Breast epithelium (tissue), 4 donors: ENCODE data around the gene TMED8. TPM values are rescaled to one million over a fixed set of nuclear protein-coding genes. Genes with fewer than 3 reads are reported as not detected.

Source experiments
- DNase-seq, 2 donors: peaks; one replicate each; pipeline ENCODE4 v3.0.0-alpha.2; 2019; ENCODE audit warnings: low spot score in 2 of 2
- H3K27ac ChIP-seq, 2 donors: fragments of 200-600 bp; sonication (generic) in 1 of 2; one replicate each; pipeline ENCODE4 v1.5.1; 2016 to 2019; ENCODE audit warnings: mild to moderate bottlenecking in 1 of 2
- H3K27me3 ChIP-seq, 2 donors: fragments of 200-600 bp; sonication (generic) in 1 of 2; one replicate each; pipeline versions ENCODE4 v1.5.1 to v1.6.0; 2017 to 2019; ENCODE audit warnings: control low read depth in 1 of 2, mild to moderate bottlenecking in 1 of 2
- H3K36me3 ChIP-seq: fragments of 200-600 bp; one replicate; pipeline ENCODE4 v1.5.1; 2019
- H3K4me1 ChIP-seq, 2 donors: fragments of 200-600 bp; sonication (generic); one replicate each; pipeline ENCODE4 v1.5.1; 2016 to 2019; ENCODE audit warnings: control low read depth in 1 of 2
- H3K4me3 ChIP-seq, 3 donors: fragments of 200-600 bp; sonication (generic); 1 replicate in 2 of 3; 2 replicates in 1 of 3; pipeline ENCODE4 v1.5.1; 2016 to 2019; ENCODE audit warnings: mild to moderate bottlenecking in 3 of 3, moderate library complexity in 2 of 3
- H3K9me3 ChIP-seq, 2 donors: fragments of 200-600 bp; sonication (generic) in 1 of 2; one replicate each; pipeline ENCODE4 v1.5.1; 2016 to 2019; ENCODE audit warnings: control low read depth in 1 of 2
- POLR2A ChIP-seq: fragments of 450-650 bp; IDR thresholded peaks from one replicate; pipeline ENCODE4 v1.6.1; 2016; ENCODE audit warnings: antibody characterized with exemption, mild to moderate bottlenecking, moderate library complexity
- POLR2AphosphoS5 ChIP-seq, 3 donors: sonication (generic); formaldehyde crosslinking; IDR thresholded peaks; one replicate each; pipeline ENCODE4 v1.6.1; 2017; ENCODE audit warnings: antibody characterized with exemption in 3 of 3
- intact Hi-C: fragments of 100-400 bp; cut with DNase I; formaldehyde crosslinking; loops from one replicate; pipeline ENCODE4 v1.15.1; 2023; ENCODE audit warnings: low total_unique reads
- total RNA-seq, 3 donors: library from RNA; depleted of rRNA; stranded (reverse); fragments of >200 nt; gene quantifications; one replicate each; pipeline ENCODE4 v1.1.0, GENCODE V29; 2016
- TF ChIP-seq, protein P1 (sequence below), 3 donors: fragments of 450-650 bp; IDR thresholded peaks; one replicate each; pipeline ENCODE4 v1.5.1; 2016 to 2017; ENCODE audit warnings: antibody characterized with exemption in 3 of 3, mild to moderate bottlenecking in 3 of 3, moderate library complexity in 3 of 3

The TMED8 gene
- total RNA-seq, 3 donors from 2014 or later: 9.4 to 16.0 (median 14.4) TPM

DNA sequence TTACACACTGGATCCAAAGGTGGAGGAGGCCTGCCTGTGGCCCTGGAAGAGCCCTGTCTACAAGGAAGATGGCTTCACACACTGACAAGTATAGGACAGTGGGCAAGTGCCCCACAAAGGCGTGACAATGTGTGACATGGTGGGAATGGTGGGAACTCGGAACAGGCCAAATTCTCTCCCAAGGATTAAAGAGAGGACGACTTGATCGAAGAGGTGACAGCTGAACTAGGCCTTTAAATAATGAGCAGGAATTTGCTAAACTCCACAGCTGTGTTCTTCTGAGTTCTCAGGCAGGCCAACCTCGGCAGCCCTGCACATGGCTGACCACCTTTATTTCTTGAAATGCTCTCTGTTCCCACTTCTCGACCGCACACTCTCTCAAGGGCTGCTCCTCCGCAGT is 80.0 kb downstream of the TMED8 start:
- no peak for TF ChIP-seq POLR2AphosphoS5 (IDR thresholded peaks at IDR 0.05)
- no peak for TF ChIP-seq POLR2A
- TF ChIP-seq, protein P1, sequence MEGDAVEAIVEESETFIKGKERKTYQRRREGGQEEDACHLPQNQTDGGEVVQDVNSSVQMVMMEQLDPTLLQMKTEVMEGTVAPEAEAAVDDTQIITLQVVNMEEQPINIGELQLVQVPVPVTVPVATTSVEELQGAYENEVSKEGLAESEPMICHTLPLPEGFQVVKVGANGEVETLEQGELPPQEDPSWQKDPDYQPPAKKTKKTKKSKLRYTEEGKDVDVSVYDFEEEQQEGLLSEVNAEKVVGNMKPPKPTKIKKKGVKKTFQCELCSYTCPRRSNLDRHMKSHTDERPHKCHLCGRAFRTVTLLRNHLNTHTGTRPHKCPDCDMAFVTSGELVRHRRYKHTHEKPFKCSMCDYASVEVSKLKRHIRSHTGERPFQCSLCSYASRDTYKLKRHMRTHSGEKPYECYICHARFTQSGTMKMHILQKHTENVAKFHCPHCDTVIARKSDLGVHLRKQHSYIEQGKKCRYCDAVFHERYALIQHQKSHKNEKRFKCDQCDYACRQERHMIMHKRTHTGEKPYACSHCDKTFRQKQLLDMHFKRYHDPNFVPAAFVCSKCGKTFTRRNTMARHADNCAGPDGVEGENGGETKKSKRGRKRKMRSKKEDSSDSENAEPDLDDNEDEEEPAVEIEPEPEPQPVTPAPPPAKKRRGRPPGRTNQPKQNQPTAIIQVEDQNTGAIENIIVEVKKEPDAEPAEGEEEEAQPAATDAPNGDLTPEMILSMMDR (IDR thresholded peaks at IDR 0.05): no peak
- intact Hi-C loops: loop anchor here (5.0 kb wide), 1 partner anchor 35 kb away; no protein-coding TSS in a partner anchor
- Histone ChIP-seq H3K36me3 (no peaks in the 10 kb centered on the region), H3K4me3 (no peak overlapping the region), H3K27ac (no peak overlapping the region), H3K9me3 (no peaks in the 10 kb centered on the region), H3K27me3 (no peaks in the 10 kb centered on the region), H3K4me1 (no peaks in the 10 kb centered on the region)
- no peak for DNase-seq

- TF ChIP-seq POLR2A: no peak
- TF ChIP-seq, protein P1 (IDR thresholded peaks at IDR 0.05): no peak
- no peak for TF ChIP-seq POLR2AphosphoS5 (IDR thresholded peaks at IDR 0.05)
- intact Hi-C loops: loop anchor here (5.0 kb wide), 1 partner anchor 36 kb away; no protein-coding TSS in a partner anchor
- DNase-seq: no peak
- Histone ChIP-seq H3K27me3 (no peaks in the 10 kb centered on the region), H3K4me1 (no peaks in the 10 kb centered on the region), H3K9me3 (no peaks in the 10 kb centered on the region), H3K36me3 (no peaks in the 10 kb centered on the region), H3K4me3 (no peak overlapping the region), H3K27ac (no peak overlapping the region)
These were observed 80.7 kb downstream of the TMED8 start for GRCh38 chr14:77296155-77296554.

DNA sequence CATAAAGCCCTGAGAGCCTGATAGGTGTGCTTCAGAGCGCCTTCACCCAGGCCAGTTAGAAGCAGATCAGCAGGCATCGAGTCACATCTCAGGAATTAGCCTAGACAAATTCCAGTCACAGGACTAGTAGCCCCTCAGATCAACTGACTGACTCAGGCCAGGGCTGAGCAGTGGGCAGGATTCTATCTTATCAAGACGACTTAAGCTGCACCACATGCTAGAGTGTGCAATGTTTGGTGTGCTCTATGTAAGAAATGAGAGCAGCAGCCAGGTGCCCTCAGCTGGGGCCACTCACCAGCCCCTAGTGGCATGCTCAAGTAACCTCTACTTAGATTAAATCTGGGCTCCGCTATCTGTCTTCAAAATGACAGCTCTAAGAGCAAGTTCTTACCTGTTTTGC is 86.2 kb downstream of the TMED8 start:
- Histone ChIP-seq H3K9me3 (no peaks in the 10 kb centered on the region), H3K27ac (no peak overlapping the region), H3K4me1 (no peaks in the 10 kb centered on the region), H3K4me3 (no peak overlapping the region), H3K36me3 (peaks cover 4% of the 10 kb centered on the region), H3K27me3 (no peaks in the 10 kb centered on the region)
- DNase-seq: no peak
- TF ChIP-seq POLR2AphosphoS5 (IDR thresholded peaks at IDR 0.05) (no peak), POLR2A (no peak)
- TF ChIP-seq, protein P1 (IDR thresholded peaks at IDR 0.05): no peak
- intact Hi-C loops: no loop called here

DNA sequence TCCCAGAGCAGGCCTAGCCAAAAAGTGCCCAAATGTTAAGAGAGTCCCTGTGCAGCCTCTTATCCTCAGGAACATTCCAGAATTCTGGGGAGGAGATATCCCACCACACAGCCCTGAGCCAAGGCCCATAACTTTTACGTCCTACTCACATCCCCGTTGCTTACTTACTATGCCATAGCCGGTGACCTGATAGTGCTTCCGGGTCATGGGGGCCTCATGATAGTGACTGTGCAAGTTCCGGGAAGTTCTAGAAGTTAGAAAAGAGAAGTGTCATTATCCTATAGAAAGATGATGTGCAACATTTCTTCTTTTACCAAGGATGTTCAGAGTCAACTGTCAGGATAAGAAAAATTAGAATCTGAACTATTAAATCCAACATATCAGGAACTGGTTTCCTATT is 90.3 kb downstream of the TMED8 start:
- Histone ChIP-seq H3K9me3 (no peaks in the 10 kb centered on the region), H3K4me1 (no peaks in the 10 kb centered on the region), H3K27ac (no peak overlapping the region), H3K4me3 (no peak overlapping the region), H3K36me3 (peaks cover 4% of the 10 kb centered on the region), H3K27me3 (no peaks in the 10 kb centered on the region)
- TF ChIP-seq, protein P1 (IDR thresholded peaks at IDR 0.05): no peak
- no peak for TF ChIP-seq POLR2A
- no peak for TF ChIP-seq POLR2AphosphoS5 (IDR thresholded peaks at IDR 0.05)
- intact Hi-C loops: no loop called here
- no peak for DNase-seq

Other genes with a start within 250 kb of the TMED8 start
- gene ZDHHC22, start 235.3 kb downstream of the TMED8 start, total RNA-seq: not detected
- gene TMEM63C, start 195.3 kb downstream of the TMED8 start, total RNA-seq: 1 to 10 TPM in 2 of 3 donors, under 1 TPM in 1; 0.16 to 8.0 (median 3.9) TPM
- gene NGB, start 105.9 kb downstream of the TMED8 start, total RNA-seq: not detected
- 10 to 100 TPM; 16.8 to 30.3 (median 25.2) TPM for gene POMT2, start 56.2 kb downstream of the TMED8 start, total RNA-seq
- 10 to 100 TPM; 24.3 to 42.2 (median 32.6) TPM for gene GSTZ1, start 56.1 kb downstream of the TMED8 start, total RNA-seq
- 1 to 10 TPM in 2 of 3 donors, under 1 TPM in 1; 0.32 to 4.2 (median 2.0) TPM for gene SAMD15, start 285 bp upstream of the TMED8 start, total RNA-seq
- 1 to 10 TPM in 1 of 3 donors, under 1 TPM in 1, not detected in 1; 0.48 to 1.3 TPM for gene NOXRED1, start 46.4 kb upstream of the TMED8 start, total RNA-seq
- 10 to 100 TPM; 14.7 to 25.9 (median 19.2) TPM for gene VIPAS39, start 80.5 kb upstream of the TMED8 start, total RNA-seq
- 100 to 1,000 TPM in 2 of 3 donors, 10 to 100 TPM in 1; 81.0 to 121 (median 110) TPM for gene AHSA1, start 81.0 kb upstream of the TMED8 start, total RNA-seq
- under 1 TPM in 2 of 3 donors, not detected in 1; 0.32 to 0.59 TPM for gene ISM2, start 121.7 kb upstream of the TMED8 start, total RNA-seq
- 10 to 100 TPM; 31.2 to 47.2 (median 42.6) TPM for gene SPTLC2, start 239.5 kb upstream of the TMED8 start, total RNA-seq